Measurements from ENCODE around the gene ADARB2. TPM values are rescaled to one million over a fixed set of nuclear protein-coding genes. Genes with fewer than 3 reads are reported as not detected.

The ADARB2 gene
- total and polyA plus RNA-seq, 11 donors = 0.07 to 1.2 (median 0.28) TPM; not detected in 4

DNA sequence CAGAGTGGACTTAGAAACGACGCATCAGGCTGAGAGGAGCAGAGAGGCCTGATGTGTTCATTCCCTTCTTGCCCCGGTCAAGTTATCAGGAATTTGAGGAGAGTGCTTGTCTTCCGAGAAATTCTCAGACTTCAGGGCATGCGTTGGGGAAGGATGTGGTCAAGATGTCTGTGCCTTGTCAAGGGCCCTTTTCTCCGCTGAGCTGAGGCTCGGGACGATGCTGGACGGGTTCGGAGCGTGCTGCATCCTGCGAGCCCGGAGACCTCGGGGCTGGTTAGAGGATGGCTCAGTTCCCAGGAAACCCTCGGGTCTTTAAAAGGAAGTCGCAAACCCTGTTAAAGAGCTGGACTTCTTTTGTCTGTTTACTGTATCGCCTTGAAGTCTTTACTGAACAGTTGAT lies 325.4 kb downstream of the ADARB2 start:
- intact Hi-C loops (cut with DNase I) = no loop called here
- ATAC-seq (no peak), DNase-seq (no peak)
- TF ChIP-seq CTCF (IDR thresholded peaks at IDR 0.05) (no peak), POLR2A (IDR thresholded peaks at IDR 0.05) (no peak)
- no peak overlapping the region for H3K27ac ChIP-seq
- H3K4me1 ChIP-seq = no peaks in the 10 kb centered on the region
- no peak overlapping the region for H3K4me3 ChIP-seq
- H3K9me3 ChIP-seq = no peaks in the 10 kb centered on the region
- WGBS, 4 donors = 41 to 52% (median 49%) methylated on average over 17 of the region's 17 CpGs
- H3K36me3 ChIP-seq = no peaks in the 10 kb centered on the region
- peaks cover 0 to 23% (median 3%) of the 10 kb centered on the region in 9 donors for H3K27me3 ChIP-seq

GRCh38 chr10:1411451-1411850 lies 325.9 kb downstream of the ADARB2 start:
- Histone ChIP-seq H3K27ac (no peak overlapping the region), H3K9me3 (no peaks in the 10 kb centered on the region), H3K27me3 (peaks cover 0 to 23% (median 3%) of the 10 kb centered on the region in 9 donors), H3K4me3 (no peak overlapping the region), H3K36me3 (no peaks in the 10 kb centered on the region), H3K4me1 (no peaks in the 10 kb centered on the region)
- 86 to 92% (median 91%) methylated on average over 17 of the region's 17 CpGs for WGBS, 4 donors
- TF ChIP-seq CTCF (IDR thresholded peaks at IDR 0.05) = no peak
- TF ChIP-seq POLR2A (IDR thresholded peaks at IDR 0.05) = no peak
- no peak for DNase-seq
- intact Hi-C loops (cut with DNase I) = no loop called here
- ATAC-seq = no peak

- ATAC-seq (no peak), DNase-seq (no peak)
- Histone ChIP-seq H3K36me3 (no peaks in the 10 kb centered on the region), H3K27me3 (peaks cover 0 to 17% (median 2%) of the 10 kb centered on the region in 9 donors), H3K4me3 (no peak overlapping the region), H3K27ac (no peak overlapping the region), H3K4me1 (no peaks in the 10 kb centered on the region), H3K9me3 (no peaks in the 10 kb centered on the region)
- WGBS, 4 donors = 85 to 92% (median 89%) methylated on average over 28 to 33 of the region's 33 CpGs
- intact Hi-C loops (cut with DNase I) = no loop called here
- TF ChIP-seq POLR2A (IDR thresholded peaks at IDR 0.05) (no peak), CTCF (IDR thresholded peaks at IDR 0.05) (no peak)
Measured at GRCh38 chr10:1410469-1411395, 326.6 kb downstream of the ADARB2 start.

DNA sequence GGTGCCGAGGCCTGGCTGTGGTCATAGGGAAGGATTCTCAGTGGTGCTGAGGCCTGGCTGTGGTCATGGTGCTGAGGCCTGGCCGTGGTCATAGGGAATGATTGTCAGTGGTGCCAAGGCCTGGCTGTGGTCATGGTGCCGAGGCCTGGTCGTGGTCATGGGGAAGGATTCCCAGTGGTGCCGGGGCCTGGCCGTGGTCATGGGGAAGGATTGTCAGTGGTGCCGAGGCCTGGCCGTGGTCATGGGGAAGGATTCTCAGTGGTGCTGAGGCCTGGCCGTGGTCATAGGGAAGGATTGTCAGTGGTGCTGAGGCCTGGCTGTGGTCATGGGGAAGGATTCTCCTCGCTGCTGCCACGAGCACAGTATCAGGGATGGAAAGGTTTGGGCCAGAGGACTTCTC lies 327.3 kb downstream of the ADARB2 start:
- intact Hi-C loops (cut with DNase I) = no loop called here

More for the DNA sequence above, 327.3 kb downstream of the ADARB2 start:
- Histone ChIP-seq H3K27ac (no peak overlapping the region), H3K27me3 (peaks cover 0 to 14% (median 0%) of the 10 kb centered on the region in 9 donors), H3K4me3 (no peak overlapping the region), H3K4me1 (no peaks in the 10 kb centered on the region), H3K36me3 (no peaks in the 10 kb centered on the region), H3K9me3 (no peaks in the 10 kb centered on the region)
- 83 to 91% (median 85%) methylated on average over 9 to 11 of the region's 11 CpGs for WGBS, 4 donors
- ATAC-seq (no peak), DNase-seq (no peak)
- TF ChIP-seq CTCF (IDR thresholded peaks at IDR 0.05) (no peak), POLR2A (IDR thresholded peaks at IDR 0.05) (no peak)
